OCI-LY7 (cell line): ENCODE measurements around the gene CABP4. TPM values are rescaled to one million over a fixed set of nuclear protein-coding genes. Genes with fewer than 3 reads are reported as not detected.
A peak's percentile ranks its signal among the peaks of the same experiment; 100 is the strongest.

Experiments used
- BruUV-seq: library from RNA; stranded (reverse); fragments of 400-500 nt; replicated peaks from 2 replicates; lab custom pipeline; 2021; lab: Mats Ljungman, UMichigan
- CTCF ChIA-PET: fragments of 300-600 bp; sonication (Branson Sonifier 250); formaldehyde crosslinking; loops from one replicate; lab custom pipeline; 2022; ENCODE audit warnings: antibody characterized with exemption; ENCODE audit not compliant: unreplicated experiment; lab: Charles Lee
- POLR2A ChIA-PET: fragments of 300-600 bp; sonication (Branson Sonifier 250); formaldehyde crosslinking; loops from one replicate; lab custom pipeline; 2022; ENCODE audit warnings: antibody characterized with exemption; lab: Charles Lee
- DNase-seq: peaks from one replicate; pipeline ENCODE4 v3.0.0-alpha.2; 2015; ENCODE audit warnings: low spot score
- H2AFZ ChIP-seq: fragments of 200-600 bp; sonication (generic), shearing (Covaris generic); 2 replicates; pipeline ENCODE4 v1.6.1; 2014; ENCODE audit warnings: mild to moderate bottlenecking, antibody characterized with exemption, low read length, moderate library complexity
- H3K27ac ChIP-seq: fragments of 200-600 bp; sonication (generic); 2 replicates; pipeline ENCODE4 v1.5.1; 2014; ENCODE audit warnings: mixed run types, low read depth, mild to moderate bottlenecking, moderate library complexity, low read length, inconsistent platforms; ENCODE audit not compliant: poor library complexity, severe bottlenecking
- H3K36me3 ChIP-seq: fragments of 200-600 bp; sonication (generic); 2 replicates; pipeline ENCODE4 v1.6.1; 2014; ENCODE audit warnings: mild to moderate bottlenecking, antibody characterized with exemption, low read length, moderate library complexity, mixed read lengths; ENCODE audit not compliant: insufficient read depth
- H3K4me1 ChIP-seq: fragments of 200-600 bp; sonication (generic); 2 replicates; pipeline ENCODE4 v1.5.1; 2014; ENCODE audit warnings: mild to moderate bottlenecking, low read length; ENCODE audit not compliant: insufficient read depth, poor library complexity, severe bottlenecking
- H3K4me2 ChIP-seq: fragments of 200-600 bp; sonication (generic); 2 replicates; pipeline ENCODE4 v1.6.1; 2014; ENCODE audit warnings: mild to moderate bottlenecking, low read length
- H3K4me3 ChIP-seq: fragments of 200-600 bp; sonication (generic); 2 replicates; pipeline ENCODE4 v1.5.1; 2014; ENCODE audit warnings: mild to moderate bottlenecking, low read depth, low read length; ENCODE audit not compliant: poor library complexity, severe bottlenecking
- H3K79me2 ChIP-seq: fragments of 200-600 bp; sonication (generic); 2 replicates; pipeline ENCODE4 v1.6.1; 2016; ENCODE audit warnings: low read depth, mild to moderate bottlenecking, low read length, moderate library complexity, mixed read lengths; ENCODE audit not compliant: insufficient read depth
- H3K9me2 ChIP-seq: fragments of 200-600 bp; sonication (generic); 2 replicates; pipeline ENCODE4 v1.6.1; 2016; ENCODE audit warnings: mild to moderate bottlenecking, low read length, mixed read lengths; ENCODE audit not compliant: insufficient read depth
- H3K9me3 ChIP-seq: fragments of 200-600 bp; sonication (generic); 2 replicates; pipeline ENCODE4 v1.6.1; 2014; ENCODE audit warnings: mild to moderate bottlenecking, mixed run types, low read length, mixed read lengths
- H4K20me1 ChIP-seq: fragments of 200-600 bp; sonication (generic); 2 replicates; pipeline ENCODE4 v1.6.1; 2014; ENCODE audit warnings: mild to moderate bottlenecking, antibody characterized with exemption, low read length, moderate library complexity, mixed read lengths; ENCODE audit not compliant: insufficient read depth
- CTCF ChIP-seq: fragments of 200-600 bp; sonication (generic); conservative IDR thresholded peaks from 2 replicates; pipeline ENCODE4 v1.5.1; 2014; ENCODE audit warnings: mild to moderate bottlenecking, antibody characterized with exemption, low read length, moderate library complexity, mixed read lengths
- EZH2phosphoT487 ChIP-seq: fragments of 200-600 bp; sonication (generic); IDR thresholded peaks from 2 replicates; pipeline ENCODE4 v1.6.1; 2018; ENCODE audit warnings: low read depth, borderline replicate concordance, mild to moderate bottlenecking, mixed run types, antibody characterized with exemption, low read length, moderate library complexity, mixed read lengths
- intact Hi-C: fragments of 100-400 bp; cut with micrococcal nuclease; formaldehyde crosslinking; loops from one replicate; pipeline ENCODE4 v1.10.0; 2022; ENCODE audit not compliant: unreplicated experiment
- total RNA-seq, 2 experiments: library from RNA; depleted of rRNA in 1 of 2; stranded (reverse); fragments of >200 nt in 1 of 2; shearing (Covaris generic) in 1 of 2; gene quantifications; 2 replicates each; pipeline ENCODE4 v1.2.3, GENCODE V29; 2014 to 2022

The CABP4 gene
- total RNA-seq, 2 experiments from 2014 or later = 3.0 to 11.5 TPM

GRCh38 chr11:67433536-67434394 lies 21.4 kb upstream of the CABP4 start:
- H3K79me2 ChIP-seq = peaks cover 41% of the 10 kb centered on the region
- H3K4me3 ChIP-seq = peak overlapping the region; percentile 81
- H3K9me2 ChIP-seq = no peaks in the 10 kb centered on the region
- H3K4me1 ChIP-seq = peaks cover 60% of the 10 kb centered on the region
- H3K9me3 ChIP-seq = no peaks in the 10 kb centered on the region
- peak overlapping the region; percentile 97 for H3K4me2 ChIP-seq
- no TSS peak for BruUV-seq
- ChIA-PET CTCF (no interaction called here), POLR2A (no interaction called here)
- no peak overlapping the region for H2AFZ ChIP-seq
- peaks cover 12% of the 10 kb centered on the region for H4K20me1 ChIP-seq
- intact Hi-C loops = no loop called here
- TF ChIP-seq CTCF (no peak), EZH2phosphoT487 (no peak)
- peak overlapping the region; percentile 94 for H3K27ac ChIP-seq
- H3K36me3 ChIP-seq = peaks cover 68% of the 10 kb centered on the region
- DNase-seq = no peak

GRCh38 chr11:67434395-67434881 lies 20.7 kb upstream of the CABP4 start:
- H3K9me2 ChIP-seq = no peaks in the 10 kb centered on the region
- BruUV-seq = no TSS peak
- ChIA-PET CTCF (no interaction called here), POLR2A (no interaction called here)
- peaks cover 12% of the 10 kb centered on the region for H4K20me1 ChIP-seq
- peaks cover 61% of the 10 kb centered on the region for H3K4me1 ChIP-seq
- no peak overlapping the region for H2AFZ ChIP-seq
- no peak for DNase-seq
- peak overlapping the region; percentile 97 for H3K4me2 ChIP-seq
- H3K9me3 ChIP-seq = no peaks in the 10 kb centered on the region
- H3K36me3 ChIP-seq = peaks cover 68% of the 10 kb centered on the region
- peak overlapping the region; percentile 81 for H3K4me3 ChIP-seq
- intact Hi-C loops = no loop called here
- TF ChIP-seq EZH2phosphoT487 (no peak), CTCF (no peak)
- peak overlapping the region; percentile 94 for H3K27ac ChIP-seq
- peaks cover 34% of the 10 kb centered on the region for H3K79me2 ChIP-seq
